ENCODE data around the gene AK3. TPM values are rescaled to one million over a fixed set of nuclear protein-coding genes. Genes with fewer than 3 reads are reported as not detected.

The AK3 gene
- total and polyA plus RNA-seq, 2 of the 8 experiments (the other 6 are each of a cell fraction or from before 2014, with no cell fraction given) = 8.9 to 30.0 TPM

DNA sequence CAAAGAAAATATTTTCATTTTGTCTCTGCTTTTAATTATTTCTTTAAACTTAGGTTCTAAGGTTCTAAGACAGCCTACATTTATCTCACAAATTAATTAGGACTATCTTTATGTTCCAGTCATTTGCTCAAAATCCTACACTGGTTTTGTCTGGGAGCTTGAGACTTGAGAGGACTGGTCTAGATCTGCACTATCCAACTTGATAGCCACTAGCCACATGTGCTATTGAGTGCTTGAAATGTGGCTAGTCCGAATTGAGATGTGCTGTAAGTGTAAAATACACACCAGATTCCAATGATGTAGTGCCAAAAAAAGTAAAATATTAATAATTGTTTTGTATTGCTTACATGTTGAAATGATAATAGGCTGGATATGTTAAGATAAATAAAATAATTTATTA, 54.4 kb downstream of the AK3 start:
- Histone ChIP-seq H3K27ac (ENCODE audit: low read depth, low read length) (no peak overlapping the region), H3K56ac (replicated peaks; ENCODE audit: insufficient read length, low read depth, low read length) (no peak overlapping the region), H4K8ac (ENCODE audit: extremely low read depth, insufficient read depth, low read length) (no peak overlapping the region), H2BK15ac (ENCODE audit: low read length) (no peak overlapping the region), H3K18ac (ENCODE audit: extremely low read depth, low read length) (no peak overlapping the region), H3K4me3 (ENCODE audit: extremely low read depth in 1 of 4, insufficient read depth in 2 of 4, low read depth in 3 of 4, low read length in 4 of 4) (no peak overlapping the region), H3K79me2 (ENCODE audit: control insufficient read depth in 1 of 2, insufficient read depth in 2 of 2, low read length in 2 of 2) (peaks cover 0 to 10% of the 10 kb centered on the region in 2 experiments; a peak in 2 of 4 replicates), H2BK120ac (replicated peaks; ENCODE audit: low read depth, low read length) (no peak overlapping the region), H2AK5ac (ENCODE audit: low read depth, low read length) (no peak overlapping the region), H3K14ac (ENCODE audit: insufficient read length) (no peak overlapping the region), H3K36me3 (ENCODE audit: control insufficient read depth in 2 of 4, insufficient read depth in 4 of 4, low read length in 3 of 4) (peaks cover 4 to 42% (median 12%) of the 10 kb centered on the region in 4 experiments), H3K27me3 (replicated peaks in 1 of 4; ENCODE audit: control insufficient read depth in 3 of 4, extremely low read depth in 1 of 4, insufficient read depth in 3 of 4, low read length in 3 of 4) (no peaks in the 10 kb centered on the region), H3K4ac (replicated peaks; ENCODE audit: insufficient read length, low read depth, low read length) (no peak overlapping the region), H3K9me3 (ENCODE audit: insufficient read depth in 2 of 2, low read depth in 1 of 2, low read length in 1 of 2) (no peaks in the 10 kb centered on the region), H3K23ac (ENCODE audit: insufficient read length) (no peak overlapping the region), H2BK12ac (ENCODE audit: low read depth, low read length) (no peak overlapping the region), H2BK5ac (ENCODE audit: low read depth, low read length) (no peak overlapping the region), H3K9ac (replicated peaks in 1 of 4; ENCODE audit: extremely low read depth in 1 of 4, low read depth in 3 of 4, low read length in 3 of 4) (no peak overlapping the region), H3K23me2 (ENCODE audit: low read depth, low read length) (no peaks in the 10 kb centered on the region), H3K4me2 (ENCODE audit: insufficient read depth in 1 of 2, low read depth in 2 of 2, low read length in 2 of 2) (no peak overlapping the region), H2AFZ (ENCODE audit: low read length) (no peak overlapping the region), H4K91ac (replicated peaks; ENCODE audit: insufficient read length, low read length) (no peak overlapping the region), H3K4me1 (replicated peaks in 1 of 4; ENCODE audit: control insufficient read depth in 3 of 4, insufficient read depth in 4 of 4, low read length in 3 of 4) (no peaks in the 10 kb centered on the region), H4K5ac (ENCODE audit: insufficient read length, low read depth, low read length) (no peak overlapping the region), H4K20me1 (replicated peaks in 1 of 2; ENCODE audit: control insufficient read depth in 1 of 2, insufficient read depth in 2 of 2, low read length in 2 of 2) (peaks cover 0 to 2% of the 10 kb centered on the region in 2 experiments), H3K79me1 (ENCODE audit: low read depth, low read length) (no peaks in the 10 kb centered on the region), H2BK20ac (ENCODE audit: low read length) (no peak overlapping the region)
- ChIA-PET POLR2A (ENCODE audit: partially characterized antibody) (interaction anchor here (1.3 kb wide), 1 partner anchor 9 kb away, joined by 4 read pairs; no protein-coding TSS in a partner anchor), CTCF (ENCODE audit: partially characterized antibody) (interaction anchor here (1.4 kb wide), 1 partner anchor 82 kb away, joined by 3 read pairs; no protein-coding TSS in a partner anchor)
- FAIRE-seq (no peak), DNase-seq (ENCODE audit: low read depth in 1 of 2, low spot score in 2 of 2) (no peak)
- WGBS, 2 experiments (ENCODE audit: extremely low coverage in 1 of 2, insufficient coverage in 1 of 2, insufficient read length in 1 of 2, insufficient replicate concordance in 2 of 2, low coverage in 1 of 2, low lambda C conversion rate in 2 of 2, missing lambda C conversion rate in 1 of 2) = 93% methylated on average over 1 of the region's 1 CpG; no CpG with 5 or more reads in 1 of the 2 experiments
- TF ChIP-seq, protein P1, sequence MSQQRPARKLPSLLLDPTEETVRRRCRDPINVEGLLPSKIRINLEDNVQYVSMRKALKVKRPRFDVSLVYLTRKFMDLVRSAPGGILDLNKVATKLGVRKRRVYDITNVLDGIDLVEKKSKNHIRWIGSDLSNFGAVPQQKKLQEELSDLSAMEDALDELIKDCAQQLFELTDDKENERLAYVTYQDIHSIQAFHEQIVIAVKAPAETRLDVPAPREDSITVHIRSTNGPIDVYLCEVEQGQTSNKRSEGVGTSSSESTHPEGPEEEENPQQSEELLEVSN (IDR thresholded peaks at IDR 0.05) = no peak
- TF ChIP-seq GTF2F1 (IDR thresholded peaks at IDR 0.05; ENCODE audit: borderline replicate concordance, low read depth, low read length) (no peak), RFX5 (IDR thresholded peaks at IDR 0.05; ENCODE audit: borderline replicate concordance, low read depth, low read length) (no peak), TBP (IDR thresholded peaks at IDR 0.05; ENCODE audit: low read depth, low read length) (no peak), TCF12 (IDR thresholded peaks at IDR 0.05; ENCODE audit: low read depth, low read length) (no peak), PHF8 (conservative IDR thresholded peaks at IDR 0.05; ENCODE audit: low read depth, low read length) (no peak), TAF7 (optimal IDR thresholded peaks at IDR 0.05; ENCODE audit: borderline replicate concordance, low read depth, low read length) (no peak)

Measured in H1 (cell line).